ENCODE measurements around the gene MERTK. TPM values are rescaled to one million over a fixed set of nuclear protein-coding genes. Genes with fewer than 3 reads are reported as not detected.
A peak's percentile ranks its signal among the peaks of the same experiment; 100 is the strongest.
"Not testable (repeated sequence)": the region's sequence is repeated elsewhere in the genome, so short reads cannot be mapped to it uniquely, and the experiment has no call there.

The MERTK gene
- 10 to 100 TPM; 10.6 to 18.3 (median 13.1) TPM for total RNA-seq
- long read RNA-seq, partial matches to known transcripts, result 1 of 1 reads
- long read RNA-seq, other reads (novel, unspliced or antisense), result 0 of 1 reads

GRCh38 chr2:111897924-111898702, at the start of gene MERTK:
Gene MERTK (plus strand): TSS chr2:111898607. CDS start chr2:111898736, 129 bp downstream.
- no peaks in the 10 kb centered on the region for H3K9me3 ChIP-seq
- 2% methylated on average over 38 of the region's 71 CpGs for WGBS (ENCODE audit: insufficient coverage, low coverage, low lambda C conversion rate, missing lambda C conversion rate)
- H3K36me3 ChIP-seq, result no peaks in the 10 kb centered on the region
- no peaks in the 10 kb centered on the region for H3K27me3 ChIP-seq
- peaks cover 0 to 34% (median 16%) of the 10 kb centered on the region in 4 donors for H3K4me1 ChIP-seq
- TF ChIP-seq POLR2A (IDR thresholded peaks at IDR 0.05) (peak; percentile 88), CTCF (IDR thresholded peaks at IDR 0.05) (peak; percentile 52 to 72 (median 62))
- peak within 1 kb of the TSS; percentile 65 to 79 (median 65) for H3K27ac ChIP-seq
- DNase-seq (peak; percentile 95), ATAC-seq (peak; percentile 88 to 93 (median 89))
- intact Hi-C loops (cut with DNase I), result no loop called here
- H3K4me3 ChIP-seq, result peak within 1 kb of the TSS; percentile 67 to 82 (median 76)

- H3K4me3 ChIP-seq; intact Hi-C loops (cut with DNase I); H3K27me3 ChIP-seq; H3K36me3 ChIP-seq; H3K4me1 ChIP-seq; DNase-seq; H3K9me3 ChIP-seq; H3K27ac ChIP-seq: not testable (repeated sequence)
- WGBS (ENCODE audit: insufficient coverage, low coverage, low lambda C conversion rate, missing lambda C conversion rate), result 8% methylated on average over 4 of the region's 4 CpGs
- ATAC-seq, result peak; percentile 73 to 76 (median 75)
- TF ChIP-seq CTCF (IDR thresholded peaks at IDR 0.05), result peak; percentile 26 to 51 (median 50)
Measured at GRCh38 chr2:111850646-111851045, 47.8 kb upstream of the MERTK start.

- H3K9me3 ChIP-seq; H3K27ac ChIP-seq; H3K4me1 ChIP-seq; H3K4me3 ChIP-seq; ATAC-seq; H3K36me3 ChIP-seq; DNase-seq; intact Hi-C loops (cut with DNase I); H3K27me3 ChIP-seq: not testable (repeated sequence)
- 80% methylated on average over 2 of the region's 3 CpGs for WGBS (ENCODE audit: insufficient coverage, low coverage, low lambda C conversion rate, missing lambda C conversion rate)
Measured at GRCh38 chr2:111852544-111852943, 45.9 kb upstream of the MERTK start.

GRCh38 chr2:111860005-111860404, 38.4 kb upstream of the MERTK start:
- ATAC-seq; H3K27me3 ChIP-seq; H3K4me1 ChIP-seq; H3K4me3 ChIP-seq; H3K27ac ChIP-seq; H3K9me3 ChIP-seq; DNase-seq; intact Hi-C loops (cut with DNase I); H3K36me3 ChIP-seq: not testable (repeated sequence)
- 0% methylated on average over 2 of the region's 3 CpGs for WGBS (ENCODE audit: insufficient coverage, low coverage, low lambda C conversion rate, missing lambda C conversion rate)

- H3K9me3 ChIP-seq; H3K27me3 ChIP-seq; H3K4me1 ChIP-seq; H3K27ac ChIP-seq; intact Hi-C loops (cut with DNase I); DNase-seq; H3K4me3 ChIP-seq; H3K36me3 ChIP-seq: not testable (repeated sequence)
- ATAC-seq, result peak in 1 of 4 donors; percentile 27
- WGBS (ENCODE audit: insufficient coverage, low coverage, low lambda C conversion rate, missing lambda C conversion rate), result 25% methylated on average over 2 of the region's 3 CpGs
Measured at GRCh38 chr2:111865124-111865523, 33.3 kb upstream of the MERTK start.

GRCh38 chr2:111872806-111873205, 25.6 kb upstream of the MERTK start:
- H3K9me3 ChIP-seq; ATAC-seq; H3K27ac ChIP-seq; DNase-seq; H3K4me3 ChIP-seq; intact Hi-C loops (cut with DNase I); H3K36me3 ChIP-seq; H3K27me3 ChIP-seq; H3K4me1 ChIP-seq: not testable (repeated sequence)
- WGBS (ENCODE audit: insufficient coverage, low coverage, low lambda C conversion rate, missing lambda C conversion rate), result 83% methylated on average over 2 of the region's 2 CpGs

Data from right lobe of liver (tissue), 6 donors.